Retinal pigment epithelial cell (primary cell): ENCODE results near the gene IMPG2.

Experiments
- DNase-seq: peaks from one replicate; pipeline ENCODE4 v3.0.0-alpha.2; 2010; ENCODE audit warnings: low read depth
- H3K4me3 ChIP-seq: 2 replicates; pipeline ENCODE4 v1.5.1; 2011; ENCODE audit warnings: mild to moderate bottlenecking, low read length, control low read depth, moderate library complexity
- TF ChIP-seq, protein P1 (sequence below): conservative IDR thresholded peaks from 2 replicates; pipeline ENCODE4 v1.5.1; 2011; ENCODE audit warnings: low read depth, low read length, control low read depth, inconsistent platforms

Gene IMPG2

DNA sequence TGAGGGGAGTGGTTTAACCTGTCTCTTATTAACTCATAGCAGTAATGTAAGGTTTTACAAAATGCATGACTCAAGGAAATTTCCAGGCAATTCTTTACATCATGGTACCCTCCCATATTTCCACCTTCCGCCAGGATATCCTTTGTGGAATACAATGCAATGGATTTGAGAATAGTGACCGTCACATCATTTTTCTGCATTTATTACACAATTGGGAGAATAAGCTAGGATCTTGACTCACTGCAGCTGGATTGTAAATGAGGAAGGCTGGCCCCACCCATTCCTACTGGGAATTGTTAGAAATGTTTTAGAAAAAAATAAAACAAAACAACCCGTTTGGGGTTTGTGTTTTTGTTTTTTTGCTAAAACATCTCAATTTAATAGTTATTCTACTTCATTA, 97.4 kb downstream of the IMPG2 start:
- H3K4me3 ChIP-seq = no peak overlapping the region
- TF ChIP-seq, protein P1, sequence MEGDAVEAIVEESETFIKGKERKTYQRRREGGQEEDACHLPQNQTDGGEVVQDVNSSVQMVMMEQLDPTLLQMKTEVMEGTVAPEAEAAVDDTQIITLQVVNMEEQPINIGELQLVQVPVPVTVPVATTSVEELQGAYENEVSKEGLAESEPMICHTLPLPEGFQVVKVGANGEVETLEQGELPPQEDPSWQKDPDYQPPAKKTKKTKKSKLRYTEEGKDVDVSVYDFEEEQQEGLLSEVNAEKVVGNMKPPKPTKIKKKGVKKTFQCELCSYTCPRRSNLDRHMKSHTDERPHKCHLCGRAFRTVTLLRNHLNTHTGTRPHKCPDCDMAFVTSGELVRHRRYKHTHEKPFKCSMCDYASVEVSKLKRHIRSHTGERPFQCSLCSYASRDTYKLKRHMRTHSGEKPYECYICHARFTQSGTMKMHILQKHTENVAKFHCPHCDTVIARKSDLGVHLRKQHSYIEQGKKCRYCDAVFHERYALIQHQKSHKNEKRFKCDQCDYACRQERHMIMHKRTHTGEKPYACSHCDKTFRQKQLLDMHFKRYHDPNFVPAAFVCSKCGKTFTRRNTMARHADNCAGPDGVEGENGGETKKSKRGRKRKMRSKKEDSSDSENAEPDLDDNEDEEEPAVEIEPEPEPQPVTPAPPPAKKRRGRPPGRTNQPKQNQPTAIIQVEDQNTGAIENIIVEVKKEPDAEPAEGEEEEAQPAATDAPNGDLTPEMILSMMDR = no peak
- no peak for DNase-seq

- TF ChIP-seq, protein P1 = no peak
- no peak overlapping the region for H3K4me3 ChIP-seq
- DNase-seq = no peak
These were observed 100.4 kb downstream of the IMPG2 start for GRCh38 chr3:101219842-101220560.

GRCh38 chr3:101217472-101218245, 102.7 kb downstream of the IMPG2 start:
- DNase-seq = no peak
- no peak overlapping the region for H3K4me3 ChIP-seq
- TF ChIP-seq, protein P1 = no peak

DNA sequence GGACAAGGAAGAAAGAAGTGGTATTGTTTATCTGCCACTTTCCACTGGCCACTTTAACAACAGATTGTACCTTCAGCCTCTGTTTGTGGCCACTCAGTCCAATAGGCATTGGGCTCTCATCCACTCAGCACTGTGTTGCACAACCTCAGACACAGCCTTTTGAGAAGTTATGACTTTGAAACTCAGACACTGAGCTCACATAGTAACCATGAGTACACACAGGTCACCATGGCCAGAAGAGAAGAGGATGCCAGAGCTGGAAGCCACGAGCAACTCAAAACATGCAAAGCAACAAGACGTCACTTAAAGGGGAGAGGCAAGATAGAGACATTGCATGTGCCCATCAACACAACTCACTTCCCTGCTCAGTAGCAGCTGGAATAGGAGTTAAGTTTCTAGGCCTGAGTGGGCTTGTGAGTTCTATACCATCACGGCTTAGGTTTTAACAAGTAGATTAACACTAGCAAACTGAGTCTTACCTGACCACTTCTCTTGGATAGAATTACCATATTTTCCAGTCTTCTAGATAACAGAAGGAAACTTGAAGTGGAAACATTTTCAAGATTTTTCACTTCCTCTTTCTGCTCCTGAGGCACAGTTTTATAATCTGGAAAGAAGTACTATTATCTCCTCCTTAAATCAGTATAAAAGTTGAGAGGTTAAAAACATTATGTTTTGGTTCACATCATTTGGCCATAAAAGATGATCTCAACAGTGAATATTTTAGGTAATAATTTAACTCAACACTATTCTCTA, 103.5 kb downstream of the IMPG2 start:
- TF ChIP-seq, protein P1 = no peak
- DNase-seq = no peak
- H3K4me3 ChIP-seq = no peak overlapping the region

- DNase-seq = no peak
- no peak overlapping the region for H3K4me3 ChIP-seq
- TF ChIP-seq, protein P1 = no peak
These were observed 107.6 kb downstream of the IMPG2 start for GRCh38 chr3:101212730-101213129.

DNA sequence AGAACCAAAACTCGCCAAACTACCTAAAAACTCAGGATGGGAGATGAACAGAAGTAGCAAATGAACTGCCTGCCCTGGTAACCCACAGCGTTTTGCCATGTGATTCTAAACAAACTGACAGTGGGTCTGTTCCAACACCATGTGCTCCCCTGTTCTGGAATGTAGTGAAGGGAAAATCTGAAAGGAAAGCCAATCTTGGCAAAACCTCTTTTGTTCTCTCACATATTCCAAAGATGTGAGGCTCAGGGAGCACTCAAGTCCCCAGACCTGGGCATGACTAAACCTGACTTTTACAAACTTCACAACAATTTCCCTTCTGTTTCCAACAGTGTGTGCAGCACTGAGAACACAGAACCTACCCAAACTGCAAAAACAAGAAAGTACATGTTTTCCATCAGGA, 116.1 kb downstream of the IMPG2 start:
- no peak overlapping the region for H3K4me3 ChIP-seq
- TF ChIP-seq, protein P1 = no peak
- no peak for DNase-seq
